Thoracic aorta (tissue), 2 donors: ENCODE results near the gene ATP5F1E. TPM values are rescaled to one million over a fixed set of nuclear protein-coding genes. Genes with fewer than 3 reads are reported as not detected.

Source experiments
- ATAC-seq: fragments of 150-250 bp; one replicate; pipeline ENCODE4 v1.8.0; 2017; ENCODE audit warnings: low read depth; ENCODE audit not compliant: insufficient number of reproducible peaks, low FRiP score
- DNase-seq: peaks from one replicate; pipeline ENCODE4 v3.0.0-alpha.2; 2020; ENCODE audit warnings: low spot score
- H3K27ac ChIP-seq, 2 donors: fragments of 200-600 bp; sonication (generic); 1 replicate in 1 of 2; 2 replicates in 1 of 2; pipeline ENCODE4 v1.5.1; 2016; ENCODE audit warnings: mild to moderate bottlenecking in 2 of 2, moderate library complexity in 2 of 2
- H3K27me3 ChIP-seq: fragments of 200-600 bp; sonication (generic); replicated peaks from 2 replicates; pipeline ENCODE4 v1.6.0; 2016; ENCODE audit warnings: mild to moderate bottlenecking; ENCODE audit not compliant: insufficient read depth
- H3K36me3 ChIP-seq: fragments of 200-600 bp; sonication (generic); one replicate; pipeline ENCODE4 v1.5.1; 2016
- H3K4me1 ChIP-seq, 2 donors: fragments of 200-600 bp; sonication (generic); 1 replicate in 1 of 2; 2 replicates in 1 of 2; pipeline versions ENCODE4 v1.5.1 to v1.6.0; 2016; ENCODE audit warnings: low read depth in 2 of 2, mild to moderate bottlenecking in 1 of 2; ENCODE audit not compliant: control insufficient read depth in 1 of 2
- H3K4me3 ChIP-seq: fragments of 200-600 bp; sonication (generic); 2 replicates; pipeline ENCODE4 v1.5.1; 2016; ENCODE audit warnings: mild to moderate bottlenecking
- H3K9me3 ChIP-seq: fragments of 200-600 bp; sonication (generic); 2 replicates; pipeline ENCODE4 v1.5.1; 2016
- total RNA-seq, 2 donors: library from RNA; depleted of rRNA; stranded (reverse); fragments of >200 nt; gene quantifications; one replicate each; pipeline versions ENCODE4 v1.1.0 to v1.2.3, GENCODE V29; 2016
- TF ChIP-seq, protein P1 (sequence below): fragments of 200-600 bp; sonication (generic); IDR thresholded peaks from one replicate; pipeline ENCODE4 v1.5.1; 2019; ENCODE audit warnings: antibody characterized with exemption

The ATP5F1E gene
- total RNA-seq, 2 donors from 2014 or later = 16.8 to 21.1 TPM

- TF ChIP-seq, protein P1, sequence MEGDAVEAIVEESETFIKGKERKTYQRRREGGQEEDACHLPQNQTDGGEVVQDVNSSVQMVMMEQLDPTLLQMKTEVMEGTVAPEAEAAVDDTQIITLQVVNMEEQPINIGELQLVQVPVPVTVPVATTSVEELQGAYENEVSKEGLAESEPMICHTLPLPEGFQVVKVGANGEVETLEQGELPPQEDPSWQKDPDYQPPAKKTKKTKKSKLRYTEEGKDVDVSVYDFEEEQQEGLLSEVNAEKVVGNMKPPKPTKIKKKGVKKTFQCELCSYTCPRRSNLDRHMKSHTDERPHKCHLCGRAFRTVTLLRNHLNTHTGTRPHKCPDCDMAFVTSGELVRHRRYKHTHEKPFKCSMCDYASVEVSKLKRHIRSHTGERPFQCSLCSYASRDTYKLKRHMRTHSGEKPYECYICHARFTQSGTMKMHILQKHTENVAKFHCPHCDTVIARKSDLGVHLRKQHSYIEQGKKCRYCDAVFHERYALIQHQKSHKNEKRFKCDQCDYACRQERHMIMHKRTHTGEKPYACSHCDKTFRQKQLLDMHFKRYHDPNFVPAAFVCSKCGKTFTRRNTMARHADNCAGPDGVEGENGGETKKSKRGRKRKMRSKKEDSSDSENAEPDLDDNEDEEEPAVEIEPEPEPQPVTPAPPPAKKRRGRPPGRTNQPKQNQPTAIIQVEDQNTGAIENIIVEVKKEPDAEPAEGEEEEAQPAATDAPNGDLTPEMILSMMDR = no peak
- H3K9me3 ChIP-seq = no peaks in the 10 kb centered on the region
- ATAC-seq = no peak
- no peak overlapping the region for H3K4me3 ChIP-seq
- H3K36me3 ChIP-seq = no peaks in the 10 kb centered on the region
- H3K27me3 ChIP-seq = no peaks in the 10 kb centered on the region
- DNase-seq = no peak
- H3K4me1 ChIP-seq = no peaks in the 10 kb centered on the region
- no peak overlapping the region for H3K27ac ChIP-seq
These were observed 18.3 kb upstream of the ATP5F1E start for GRCh38 chr20:59050437-59050836.

- Histone ChIP-seq H3K9me3 (no peaks in the 10 kb centered on the region), H3K27me3 (no peaks in the 10 kb centered on the region), H3K4me3 (no peak overlapping the region), H3K27ac (no peak overlapping the region), H3K4me1 (no peaks in the 10 kb centered on the region), H3K36me3 (no peaks in the 10 kb centered on the region)
- DNase-seq (no peak), ATAC-seq (no peak)
- TF ChIP-seq, protein P1 = no peak
These were observed 16.5 kb upstream of the ATP5F1E start for GRCh38 chr20:59048681-59049030.

DNA sequence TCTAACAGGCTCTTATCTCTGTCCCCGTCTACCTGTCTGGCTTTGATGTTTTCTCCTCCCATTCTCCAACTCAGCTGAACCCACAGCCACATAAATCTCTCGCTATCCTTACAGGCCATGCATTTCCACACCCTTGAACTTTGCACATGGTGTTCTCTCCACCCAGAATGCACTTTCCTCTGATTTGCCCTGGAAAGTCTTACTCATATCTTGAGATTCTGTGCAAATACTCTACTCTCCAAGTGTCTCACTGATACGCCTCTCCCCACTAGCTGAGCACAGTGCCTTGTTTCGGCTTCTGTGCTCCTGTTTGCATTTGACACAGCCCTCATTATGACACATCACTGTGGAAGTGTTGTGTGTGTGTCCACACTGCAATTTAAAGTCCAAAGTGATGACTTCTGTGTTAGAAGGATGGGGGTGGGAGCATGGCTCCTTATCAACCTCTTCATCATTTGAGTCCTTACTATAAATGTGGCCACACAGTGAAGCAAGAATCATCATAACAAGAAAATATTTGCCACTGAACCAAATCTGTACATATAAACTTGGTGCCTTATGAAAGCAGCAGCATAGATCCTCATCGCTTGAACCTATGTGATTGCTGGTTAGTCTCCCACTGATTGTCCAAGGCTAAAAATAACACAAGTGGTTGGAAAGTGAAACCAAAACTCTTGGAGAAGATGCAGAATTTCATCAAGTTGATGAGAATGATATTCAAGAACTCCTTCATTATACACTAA, 16.0 kb upstream of the ATP5F1E start:
- H3K4me3 ChIP-seq = no peak overlapping the region
- TF ChIP-seq, protein P1 = no peak
- H3K4me1 ChIP-seq = peaks cover 0 to 3% of the 10 kb centered on the region in 2 donors
- no peaks in the 10 kb centered on the region for H3K36me3 ChIP-seq
- DNase-seq = no peak
- no peaks in the 10 kb centered on the region for H3K9me3 ChIP-seq
- no peak overlapping the region for H3K27ac ChIP-seq
- H3K27me3 ChIP-seq = no peaks in the 10 kb centered on the region
- ATAC-seq = no peak

DNA sequence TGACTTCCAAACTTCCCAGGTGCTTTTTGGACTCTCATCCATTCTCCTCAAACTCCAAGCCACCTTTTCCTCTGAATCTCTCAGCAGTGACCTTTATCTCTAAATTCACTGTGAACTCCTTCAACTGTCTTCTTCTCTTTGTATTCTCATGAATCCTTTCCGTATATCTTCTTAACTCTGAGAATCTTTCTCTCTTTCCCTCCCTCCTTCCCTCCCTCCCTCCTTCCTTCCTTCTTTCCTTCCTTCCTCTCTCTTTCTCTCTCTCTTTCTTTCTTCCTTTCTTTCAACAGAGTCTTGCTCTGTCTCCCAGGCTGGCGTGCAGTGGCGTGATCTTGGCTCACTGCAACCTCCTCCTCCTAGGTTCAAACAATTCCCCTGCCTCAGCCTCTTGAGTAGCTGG, 14.7 kb upstream of the ATP5F1E start:
- DNase-seq (no peak), ATAC-seq (no peak)
- TF ChIP-seq, protein P1 = no peak
- H3K27me3 ChIP-seq = no peaks in the 10 kb centered on the region
- H3K36me3 ChIP-seq = no peaks in the 10 kb centered on the region
- H3K4me1 ChIP-seq = peaks cover under 1 to 6% of the 10 kb centered on the region in 2 donors
- no peak overlapping the region for H3K4me3 ChIP-seq
- H3K9me3 ChIP-seq = no peaks in the 10 kb centered on the region
- no peak overlapping the region for H3K27ac ChIP-seq

DNA sequence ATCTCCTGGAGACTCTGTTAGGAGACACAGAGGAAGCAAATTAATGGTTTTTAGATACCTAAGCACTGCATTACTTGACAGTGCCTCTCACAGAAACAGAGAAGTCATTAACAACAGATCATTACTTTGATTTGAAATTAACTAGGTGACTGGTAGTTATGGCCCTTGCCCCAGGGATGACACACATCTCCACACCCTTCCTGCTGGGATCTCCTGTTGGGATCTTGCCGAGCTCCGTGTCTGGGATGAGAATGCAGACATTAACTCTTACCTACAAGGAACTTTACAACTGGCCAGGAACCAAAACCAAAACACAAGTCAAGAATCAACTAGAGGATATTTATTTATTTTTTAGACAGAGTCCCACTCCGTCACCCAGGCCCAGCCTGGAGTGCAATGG, 12.7 kb upstream of the ATP5F1E start:
- H3K36me3 ChIP-seq = no peaks in the 10 kb centered on the region
- TF ChIP-seq, protein P1 = no peak
- no peak for DNase-seq
- H3K9me3 ChIP-seq = no peaks in the 10 kb centered on the region
- ATAC-seq = no peak
- H3K27ac ChIP-seq = no peak overlapping the region
- H3K4me3 ChIP-seq = no peak overlapping the region
- H3K4me1 ChIP-seq = peaks cover 16 to 24% of the 10 kb centered on the region in 2 donors
- no peaks in the 10 kb centered on the region for H3K27me3 ChIP-seq
